GM19397 (cell line): ENCODE measurements around the gene GPR35.

Experiments used
- ATAC-seq: cut with Tn5 transposase; IDR thresholded peaks from one replicate; pipeline ENCODE4 v1.9.1; 2021; ENCODE audit warnings: mild to moderate bottlenecking, moderate library complexity; ENCODE audit not compliant: unreplicated experiment

GPR35 gene

DNA sequence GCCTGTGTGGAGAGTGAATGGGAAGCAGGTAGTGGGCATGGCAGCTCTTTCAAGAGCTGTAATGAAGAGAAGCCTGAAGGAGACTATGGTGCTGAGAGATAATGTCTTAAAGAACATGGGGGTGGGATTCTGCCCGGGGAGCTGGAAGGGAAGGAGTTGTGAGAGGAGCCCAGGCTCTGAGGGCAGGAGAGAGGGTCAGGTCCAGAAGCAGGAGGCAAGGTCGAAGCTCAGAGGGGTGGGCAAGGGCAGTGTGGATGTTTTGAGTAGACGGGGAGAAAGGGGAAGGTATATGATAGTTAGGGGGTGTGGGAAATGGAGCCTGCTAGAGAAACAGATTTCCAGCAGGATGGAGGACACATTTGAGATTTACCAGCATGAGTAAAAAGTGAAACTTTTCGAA is 36.6 kb upstream of the GPR35 start:
- ATAC-seq, result no peak

DNA sequence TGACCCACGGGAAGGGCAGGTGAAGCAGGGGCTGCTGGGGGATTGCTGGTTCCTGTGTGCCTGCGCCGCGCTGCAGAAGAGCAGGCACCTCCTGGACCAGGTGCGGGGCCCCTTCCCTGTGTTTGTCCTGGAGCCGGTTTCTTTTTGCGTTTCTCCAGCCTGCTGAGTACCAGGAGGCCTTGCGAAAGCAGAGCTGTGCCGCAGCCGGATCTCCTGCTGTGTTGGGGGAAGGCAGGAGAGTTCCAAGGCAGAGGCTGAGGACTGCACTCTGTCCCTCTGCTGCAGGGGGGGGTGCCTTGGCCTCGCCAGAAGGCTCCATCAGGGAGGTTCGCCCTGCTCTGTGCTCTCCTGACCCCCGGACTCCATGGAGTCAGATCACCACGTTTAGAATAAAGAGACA is 35.9 kb upstream of the GPR35 start:
- no peak for ATAC-seq

DNA sequence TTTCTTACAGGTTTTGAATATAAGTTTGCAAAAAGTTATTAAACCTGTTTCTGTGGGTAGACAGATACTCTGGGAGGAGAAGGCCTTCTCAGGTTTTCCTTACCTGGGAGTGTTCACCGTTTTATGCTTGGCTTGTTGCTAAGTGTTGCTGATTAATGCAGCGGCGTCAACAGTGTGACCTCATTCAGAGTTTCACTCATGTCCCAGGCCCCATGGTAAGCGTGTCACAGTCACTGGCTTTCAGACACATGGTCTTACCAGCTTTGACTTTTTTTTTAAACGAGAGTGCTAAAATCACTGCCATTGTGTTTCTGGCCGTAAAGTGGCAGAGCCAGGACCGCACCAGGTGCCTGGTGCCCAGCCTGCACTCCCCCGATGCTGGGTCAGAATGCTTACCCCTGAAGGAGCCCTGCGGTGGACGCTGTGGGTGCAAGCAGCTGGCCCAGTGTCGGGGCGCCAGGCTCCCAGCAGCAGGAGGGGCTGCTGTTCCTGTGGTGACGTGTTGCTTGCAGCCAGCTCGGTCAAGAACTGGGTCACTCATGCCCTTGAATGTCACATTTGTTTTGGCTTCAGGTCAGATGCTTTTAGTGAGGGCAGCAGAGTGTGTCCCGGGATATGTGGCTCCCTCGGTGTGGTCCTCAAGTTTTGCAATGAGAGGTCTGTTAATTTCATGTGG is 35.3 kb upstream of the GPR35 start:
- no peak for ATAC-seq

DNA sequence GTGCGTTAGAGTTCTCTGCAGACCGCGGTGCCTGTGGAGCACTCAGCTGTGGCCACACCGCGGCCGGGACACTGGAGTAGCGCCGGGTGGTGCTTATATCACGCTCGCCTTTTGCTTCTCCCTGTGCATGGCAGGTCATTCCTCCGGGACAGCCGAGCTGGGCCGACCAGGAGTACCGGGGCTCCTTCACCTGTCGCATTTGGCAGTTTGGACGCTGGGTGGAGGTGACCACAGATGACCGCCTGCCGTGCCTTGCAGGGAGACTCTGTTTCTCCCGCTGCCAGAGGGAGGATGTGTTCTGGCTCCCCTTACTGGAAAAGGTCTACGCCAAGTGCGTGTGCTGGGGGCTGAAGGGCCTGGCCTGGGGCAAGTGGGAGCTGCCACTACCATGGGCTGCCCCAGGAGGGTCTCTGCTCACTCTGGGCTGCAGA is 34.6 kb upstream of the GPR35 start:
- no peak for ATAC-seq

DNA sequence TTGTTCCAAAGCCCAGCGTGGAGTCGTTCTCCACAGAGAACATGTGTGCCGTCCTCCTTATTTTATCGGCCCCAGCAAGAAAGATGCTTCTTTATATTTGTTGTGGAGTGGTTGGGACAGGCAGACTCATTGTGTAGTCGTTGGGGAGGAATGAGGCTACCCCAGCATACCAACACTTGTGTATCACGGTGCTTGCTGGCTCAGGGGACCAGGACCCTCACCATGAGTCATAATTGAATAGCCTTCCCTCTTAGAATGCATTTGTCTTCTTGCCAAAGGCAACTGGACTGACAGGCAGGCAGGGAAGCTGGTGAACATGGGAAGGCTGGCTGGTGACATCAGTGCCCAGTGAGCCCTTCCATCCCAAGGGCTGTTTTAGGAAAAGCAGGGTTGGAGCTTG is 34.1 kb upstream of the GPR35 start:
- ATAC-seq, result no peak

DNA sequence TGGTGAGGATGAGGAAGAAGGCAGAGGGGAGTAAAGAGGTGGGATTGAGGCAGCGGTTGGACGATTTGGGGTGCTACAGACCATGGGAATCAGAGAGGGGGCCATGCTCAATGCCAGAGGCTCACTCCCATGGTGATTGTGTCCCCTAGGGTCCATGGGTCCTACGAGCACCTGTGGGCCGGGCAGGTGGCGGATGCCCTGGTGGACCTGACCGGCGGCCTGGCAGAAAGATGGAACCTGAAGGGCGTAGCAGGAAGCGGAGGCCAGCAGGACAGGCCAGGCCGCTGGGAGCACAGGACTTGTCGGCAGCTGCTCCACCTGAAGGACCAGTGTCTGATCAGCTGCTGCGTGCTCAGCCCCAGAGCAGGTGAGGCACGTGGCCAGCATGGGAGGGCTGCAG is 33.5 kb upstream of the GPR35 start:
- no peak for ATAC-seq

DNA sequence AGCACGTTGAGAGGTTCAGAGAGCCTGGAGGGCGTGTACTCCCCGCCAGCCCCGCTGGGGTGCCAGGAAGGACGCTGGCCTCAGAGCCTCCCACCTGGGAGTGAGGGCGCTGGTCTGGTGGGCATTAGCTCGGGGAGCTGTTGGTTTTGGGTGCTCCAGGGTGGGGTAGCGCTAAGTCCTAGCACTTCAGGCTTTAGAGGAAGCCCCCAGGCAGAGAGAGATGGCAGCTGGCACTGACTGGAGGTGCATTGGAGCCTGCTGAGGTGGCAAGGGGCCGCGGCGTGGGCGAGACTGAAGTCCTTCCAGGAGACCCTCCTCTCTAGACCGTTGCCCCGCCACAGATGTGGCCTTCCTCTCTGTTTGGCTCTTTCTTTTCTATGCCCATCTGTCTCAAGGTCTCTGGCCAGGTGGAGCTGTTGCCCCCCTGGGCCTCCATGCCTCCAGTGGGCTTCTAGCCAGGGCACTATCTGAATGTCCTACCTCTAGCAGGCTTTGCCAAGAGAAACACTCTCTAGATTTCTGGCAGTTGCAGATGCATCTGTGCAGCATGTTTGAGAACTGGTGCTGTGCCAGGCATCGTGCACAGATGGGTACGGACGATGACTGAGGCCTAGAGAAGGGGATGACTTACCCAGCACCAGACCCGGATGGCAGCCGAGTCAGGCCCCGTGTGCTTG is 32.1 kb upstream of the GPR35 start:
- no peak for ATAC-seq

DNA sequence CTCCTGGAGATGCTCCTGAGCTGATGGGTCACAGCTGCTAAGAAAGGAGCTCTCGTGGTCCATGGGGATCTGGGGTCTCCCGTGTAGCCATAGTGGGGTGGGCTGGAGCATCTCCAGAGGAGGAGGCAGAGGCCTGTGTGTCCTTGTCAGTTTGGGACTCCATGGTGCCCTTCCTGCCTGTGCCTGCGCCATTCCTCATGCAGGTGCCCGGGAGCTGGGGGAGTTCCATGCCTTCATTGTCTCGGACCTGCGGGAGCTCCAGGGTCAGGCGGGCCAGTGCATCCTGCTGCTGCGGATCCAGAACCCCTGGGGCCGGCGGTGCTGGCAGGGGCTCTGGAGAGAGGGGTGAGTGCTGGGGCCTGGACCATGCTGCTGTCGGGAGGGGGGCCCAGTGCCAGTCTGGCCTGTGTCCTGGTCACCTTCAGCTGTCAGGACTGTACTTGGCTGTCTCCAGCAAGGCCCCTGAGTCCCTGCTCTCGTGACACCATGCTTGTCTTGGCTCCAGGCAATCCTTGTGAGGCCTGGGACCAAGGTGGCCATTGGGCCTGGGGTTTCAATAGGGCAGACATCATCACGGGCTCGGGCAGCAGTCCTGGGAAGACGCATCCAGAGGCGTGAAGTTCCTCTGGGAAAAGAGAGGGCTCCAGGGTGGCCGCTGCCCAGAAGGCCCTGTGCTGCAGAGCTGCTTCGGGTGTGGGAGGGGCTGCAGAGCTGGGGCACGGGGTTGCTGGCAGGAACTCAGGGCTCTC is 31.4 kb upstream of the GPR35 start:
- no peak for ATAC-seq

DNA sequence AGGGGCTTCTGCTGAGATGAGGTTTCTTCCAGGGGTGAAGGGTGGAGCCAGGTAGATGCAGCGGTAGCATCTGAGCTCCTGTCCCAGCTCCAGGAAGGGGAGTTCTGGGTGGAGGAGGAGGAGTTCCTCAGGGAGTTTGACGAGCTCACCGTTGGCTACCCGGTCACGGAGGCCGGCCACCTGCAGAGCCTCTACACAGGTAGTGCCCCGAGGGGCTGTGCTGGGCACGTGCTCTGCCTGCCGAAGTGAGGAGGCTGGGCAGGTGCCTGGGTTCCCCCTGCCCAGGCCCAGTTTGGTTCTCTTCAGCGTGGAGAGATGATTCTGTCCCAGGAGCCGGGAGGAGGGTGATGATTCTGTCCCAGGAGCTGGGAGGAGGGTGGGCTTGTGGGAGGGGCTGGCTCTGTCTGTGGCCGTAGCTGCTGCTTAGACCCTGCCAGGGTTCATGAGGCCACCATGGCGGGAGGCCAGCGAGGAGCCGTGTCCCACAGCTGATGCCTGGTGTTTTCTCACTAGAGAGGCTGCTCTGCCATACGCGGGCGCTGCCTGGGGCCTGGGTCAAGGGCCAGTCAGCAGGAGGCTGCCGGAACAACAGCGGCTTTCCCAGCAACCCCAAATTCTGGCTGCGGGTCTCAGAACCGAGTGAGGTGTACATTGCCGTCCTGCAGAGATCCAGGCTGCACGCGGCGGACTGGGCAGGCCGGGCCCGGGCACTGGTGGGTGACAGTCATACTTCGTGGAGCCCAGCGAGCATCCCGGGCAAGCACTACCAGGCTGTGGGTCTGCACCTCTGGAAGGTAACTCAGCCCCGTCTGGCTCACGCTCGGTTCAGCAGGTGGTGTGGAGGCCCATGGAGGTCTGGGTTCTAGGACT is 30.5 kb upstream of the GPR35 start:
- no peak for ATAC-seq

DNA sequence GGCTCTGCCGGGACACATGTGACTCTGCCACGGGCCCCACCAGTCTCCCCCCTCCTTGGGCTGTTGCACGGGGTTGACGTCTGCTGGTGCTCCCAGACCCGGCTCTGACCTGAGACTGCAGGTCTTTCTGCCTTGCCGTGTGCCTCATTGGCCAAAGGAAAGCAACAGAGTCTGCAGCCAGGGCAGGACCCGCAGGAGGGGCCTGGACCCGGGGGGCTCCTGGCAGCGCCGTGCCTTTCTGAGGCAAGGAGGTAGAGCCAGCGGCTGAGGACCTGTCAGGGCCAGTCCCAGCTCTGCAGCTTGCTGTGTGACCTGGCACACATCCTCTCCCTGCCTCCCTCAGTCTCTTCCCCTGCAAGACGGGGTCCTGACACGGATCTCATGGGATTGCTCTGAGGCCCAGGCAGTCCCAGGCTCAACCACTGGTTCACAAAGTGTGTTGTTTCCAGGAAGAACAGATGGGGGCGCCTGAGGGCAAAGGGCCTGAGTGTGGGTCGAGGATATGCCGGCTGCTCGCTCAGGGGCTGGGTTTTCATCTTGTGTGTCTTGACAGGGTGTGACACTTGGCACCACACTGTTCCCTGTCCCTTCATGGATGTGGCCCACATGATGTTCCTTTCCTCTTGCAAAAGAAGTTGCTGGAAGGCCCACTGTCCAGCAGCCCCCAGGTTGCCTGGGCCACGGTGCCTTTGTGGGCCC is 29.8 kb upstream of the GPR35 start:
- ATAC-seq, result no peak

DNA sequence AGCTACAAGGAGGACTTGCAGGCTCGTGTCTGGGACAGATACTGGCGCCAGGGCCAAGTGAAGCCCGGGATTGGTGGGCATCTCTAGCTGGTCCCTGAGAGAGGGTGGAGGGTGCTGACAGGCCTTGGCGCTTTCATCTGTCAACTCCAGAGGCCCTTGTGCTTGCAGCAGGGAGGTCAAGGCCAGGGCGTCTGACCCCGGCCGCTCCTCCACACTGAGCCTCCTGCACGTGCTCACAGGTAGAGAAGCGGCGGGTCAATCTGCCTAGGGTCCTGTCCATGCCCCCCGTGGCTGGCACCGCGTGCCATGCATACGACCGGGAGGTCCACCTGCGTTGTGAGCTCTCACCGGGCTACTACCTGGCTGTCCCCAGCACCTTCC is 29.2 kb upstream of the GPR35 start:
- no peak for ATAC-seq

DNA sequence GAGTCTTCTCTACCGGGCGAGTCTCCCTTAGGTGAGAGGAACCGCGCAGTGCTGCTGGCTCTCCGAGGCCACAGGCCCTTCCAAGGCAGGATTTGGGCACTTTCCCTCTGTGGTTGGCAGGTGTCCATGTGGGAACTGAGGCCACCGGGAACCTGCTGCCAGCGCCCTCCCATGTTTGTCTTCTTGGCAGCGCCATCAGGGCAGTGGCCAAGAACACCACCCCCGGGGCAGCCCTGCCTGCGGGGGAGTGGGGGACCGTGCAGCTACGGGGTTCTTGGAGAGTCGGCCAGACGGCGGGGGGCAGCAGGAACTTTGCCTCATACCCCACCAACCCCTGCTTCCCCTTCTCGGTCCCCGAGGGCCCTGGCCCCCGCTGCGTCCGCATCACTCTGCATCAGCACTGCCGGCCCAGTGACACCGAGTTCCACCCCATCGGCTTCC is 28.8 kb upstream of the GPR35 start:
- no peak for ATAC-seq

DNA sequence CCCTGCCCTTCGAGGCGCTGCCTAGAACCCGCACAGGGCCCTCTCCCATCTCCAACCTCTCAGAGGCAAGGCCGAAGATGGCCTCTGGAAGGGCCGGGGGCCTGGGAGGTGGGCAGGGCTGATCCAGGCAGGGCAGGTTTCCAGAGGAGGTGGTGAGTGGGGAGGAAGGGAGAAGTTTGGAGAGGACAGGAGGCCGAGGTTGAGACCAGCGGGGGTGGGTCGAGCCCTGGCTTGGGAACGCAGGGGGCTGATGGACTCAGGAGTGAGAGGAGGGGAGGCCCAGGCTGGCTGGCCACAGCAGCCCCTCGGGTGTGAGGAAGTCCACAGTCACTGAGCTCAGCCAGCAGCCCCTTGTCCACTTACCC is 28.2 kb upstream of the GPR35 start:
- ATAC-seq, result no peak

DNA sequence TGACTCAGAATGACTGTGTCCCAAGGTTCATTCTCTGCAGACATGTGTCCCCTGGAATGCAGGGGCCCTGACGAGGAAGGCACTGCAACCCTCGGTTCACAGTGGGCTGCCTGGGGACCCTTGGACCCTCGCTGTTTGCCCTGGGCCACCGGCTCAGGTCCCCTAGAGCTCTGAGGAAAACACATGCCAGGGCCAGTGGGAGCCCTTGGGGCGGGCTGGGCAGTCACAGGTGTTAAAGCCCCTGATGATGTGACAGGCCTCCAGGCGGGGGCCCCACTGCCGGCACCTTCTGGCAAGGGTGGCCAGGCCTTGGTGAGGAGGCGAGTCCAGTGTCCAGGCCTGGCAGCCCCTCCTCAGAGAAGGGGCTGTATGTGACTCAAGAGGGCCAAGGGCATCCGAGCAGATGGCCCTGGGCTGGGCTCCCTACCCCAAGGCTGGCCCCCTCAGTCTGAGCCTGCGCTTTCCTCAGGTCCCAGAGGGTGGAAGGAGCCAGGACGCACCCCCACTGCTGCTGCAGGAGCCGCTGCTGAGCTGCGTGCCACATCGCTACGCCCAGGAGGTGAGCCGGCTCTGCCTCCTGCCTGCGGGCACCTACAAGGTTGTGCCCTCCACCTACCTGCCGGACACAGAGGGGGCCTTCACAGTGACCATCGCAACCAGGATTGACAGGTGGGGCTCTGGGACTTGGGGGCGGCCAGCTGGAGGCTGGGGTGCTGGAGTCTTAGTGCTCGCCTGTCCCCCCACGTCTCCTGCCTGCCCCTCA is 27.7 kb upstream of the GPR35 start:
- ATAC-seq, result no peak

DNA sequence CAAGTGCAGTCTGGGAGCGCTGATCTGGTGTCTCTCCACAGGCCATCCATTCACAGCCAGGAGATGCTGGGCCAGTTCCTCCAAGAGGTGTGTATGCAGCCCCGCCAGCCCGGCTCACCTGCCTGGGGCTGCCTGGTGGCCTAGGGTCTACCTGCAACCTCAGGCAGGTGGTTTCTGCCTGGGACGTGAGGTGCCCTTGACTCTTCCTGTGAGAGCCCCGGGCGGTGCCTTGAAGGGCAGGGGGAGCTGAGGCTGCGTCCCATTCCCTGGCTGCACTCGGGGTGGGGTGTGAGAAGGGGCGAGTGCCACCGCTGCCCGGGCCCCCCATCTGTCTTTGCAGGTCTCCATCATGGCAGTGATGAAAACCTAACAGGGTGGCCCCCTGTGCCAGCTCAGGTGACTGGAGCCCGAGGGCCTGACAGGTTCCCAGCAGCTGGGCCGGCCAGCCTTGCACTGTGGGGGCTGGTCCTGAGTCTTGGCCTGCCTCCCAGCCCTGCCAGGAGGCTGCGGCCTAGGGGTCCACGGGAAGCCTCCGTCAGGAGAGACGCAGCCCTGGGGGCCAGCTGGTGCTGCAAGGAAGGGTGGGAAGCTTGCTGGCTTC is 26.9 kb upstream of the GPR35 start:
- ATAC-seq, result no peak

DNA sequence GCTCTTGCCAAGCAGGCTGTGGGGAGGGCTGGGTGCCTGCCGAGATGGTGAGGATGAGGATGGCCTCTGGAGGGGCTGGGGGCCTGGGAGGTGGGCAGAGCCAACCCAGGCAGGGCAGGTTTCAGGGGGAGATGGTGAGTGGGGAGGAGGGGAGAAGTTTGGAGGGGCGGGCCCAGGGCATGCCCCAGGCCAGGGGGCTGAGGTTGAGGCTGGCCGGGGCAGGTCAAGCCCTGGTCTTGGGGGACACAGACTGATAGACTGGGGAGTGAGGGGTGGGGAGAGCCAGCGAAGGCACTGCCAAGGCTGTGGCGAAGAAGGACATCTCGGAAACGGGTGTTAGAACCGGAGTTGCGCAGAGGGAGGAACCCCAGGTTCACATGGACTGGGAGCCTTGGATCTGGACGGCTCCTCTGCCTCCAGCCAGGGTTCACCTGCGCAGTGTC is 26.1 kb upstream of the GPR35 start:
- no peak for ATAC-seq

DNA sequence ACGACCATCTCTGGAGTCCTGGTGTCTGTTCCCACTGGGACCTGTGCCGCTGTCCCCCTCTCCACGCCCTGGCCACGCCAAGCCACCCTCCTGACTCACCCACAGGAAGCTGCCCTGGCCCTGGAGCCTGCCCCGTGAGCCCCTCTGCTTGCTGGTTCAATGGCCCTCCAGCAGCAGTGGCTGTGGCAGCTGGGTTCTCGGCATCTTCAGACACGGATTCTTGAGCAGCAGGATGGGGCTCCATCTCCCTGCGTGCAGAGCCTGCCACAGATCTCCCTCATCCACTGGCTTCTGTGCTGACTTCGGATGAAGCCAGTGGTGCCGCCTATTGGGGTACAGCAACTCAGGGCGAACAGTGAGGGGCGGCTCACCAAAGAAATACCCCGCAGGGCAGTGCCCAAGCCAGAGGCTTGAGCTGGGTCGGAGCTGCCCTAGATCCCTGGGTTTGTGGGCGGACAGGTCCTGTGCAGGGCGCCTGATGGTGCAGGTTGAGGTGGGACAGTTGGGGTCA is 24.8 kb upstream of the GPR35 start:
- ATAC-seq, result no peak

DNA sequence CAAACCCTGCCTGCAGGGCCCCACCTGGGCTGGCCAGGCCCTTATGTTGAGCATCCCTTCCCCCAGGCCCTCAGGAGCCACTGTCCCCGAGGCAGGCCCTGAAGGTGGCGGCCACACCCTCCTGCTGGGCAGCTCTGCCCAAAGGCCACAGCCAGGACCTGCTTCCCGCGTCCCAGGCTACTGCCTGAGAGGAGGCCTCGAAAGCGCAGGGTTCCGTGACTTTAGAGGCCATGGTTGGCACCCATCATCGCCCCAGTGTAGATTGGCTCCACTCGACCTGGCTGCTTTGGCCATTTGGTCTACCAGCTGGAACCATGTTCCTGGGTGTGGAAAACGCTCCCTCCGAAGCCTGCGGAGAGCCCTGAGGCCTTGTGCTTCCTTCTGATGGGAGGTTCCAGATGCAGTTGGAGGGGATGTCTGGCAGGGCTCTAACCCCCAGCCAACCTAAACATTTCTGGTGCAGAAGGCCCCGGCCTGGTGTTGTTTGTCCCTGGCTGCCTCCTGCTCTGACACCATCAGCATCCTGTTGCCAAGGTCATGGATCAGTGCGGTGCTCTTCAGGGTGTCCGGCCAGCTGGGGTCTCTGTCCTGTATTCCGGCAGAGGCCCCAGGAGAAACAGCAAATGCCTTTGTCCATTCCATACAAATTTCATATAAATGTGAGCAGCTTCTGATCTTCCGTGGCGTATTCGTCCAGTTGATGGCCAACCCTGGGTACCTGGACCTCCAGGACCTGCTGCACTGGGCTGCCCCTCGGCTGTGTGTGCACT is 24.0 kb upstream of the GPR35 start:
- no peak for ATAC-seq

DNA sequence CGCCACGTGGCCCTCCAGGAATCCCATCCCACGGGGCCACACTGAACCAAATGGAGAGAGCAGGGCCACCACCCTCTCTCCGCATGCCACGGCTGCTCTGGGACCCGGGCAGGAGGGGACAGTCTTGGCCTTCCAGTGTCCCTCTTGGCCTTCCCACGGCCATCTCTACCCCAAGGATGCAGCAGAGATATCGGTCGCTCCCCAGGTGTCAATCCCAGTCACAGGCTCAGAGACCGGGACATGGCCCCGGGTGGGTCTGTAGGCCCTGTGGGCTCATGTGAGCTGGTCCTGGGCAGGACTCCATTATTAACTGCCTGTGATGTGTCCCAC is 23.5 kb upstream of the GPR35 start:
- no peak for ATAC-seq
